Gastrocnemius medialis (tissue), 4 donors: ENCODE results near the gene SNX14. TPM values are rescaled to one million over a fixed set of nuclear protein-coding genes. Genes with fewer than 3 reads are reported as not detected.

Experiments
- ATAC-seq, 2 donors: fragments of 150-250 bp; one replicate each; pipeline ENCODE4 v1.9.1; 2016
- DNase-seq, 2 donors: peaks; one replicate each; pipeline ENCODE4 v3.0.0-alpha.2; 2019
- H3K27ac ChIP-seq, 4 donors: fragments of 200-600 bp; sonication (generic); 1 replicate in 1 of 4; 2 replicates in 3 of 4; pipeline ENCODE4 v1.5.1; 2016 to 2018; ENCODE audit warnings: mild to moderate bottlenecking in 2 of 4, moderate library complexity in 1 of 4
- H3K27me3 ChIP-seq, 3 donors: fragments of 200-600 bp; sonication (generic) in 2 of 3; 1 replicate in 1 of 3; 2 replicates in 2 of 3; pipeline versions ENCODE4 v1.5.1 to v1.6.0; 2016 to 2019; ENCODE audit warnings: mild to moderate bottlenecking in 1 of 3, moderate library complexity in 1 of 3
- H3K36me3 ChIP-seq, 2 donors: fragments of 200-600 bp; sonication (generic) in 1 of 2; one replicate each; pipeline ENCODE4 v1.5.1; 2017 to 2018
- H3K4me1 ChIP-seq, 2 donors: fragments of 200-600 bp; sonication (generic) in 1 of 2; one replicate each; pipeline ENCODE4 v1.5.1; 2016 to 2017; ENCODE audit warnings: mild to moderate bottlenecking in 2 of 2
- H3K4me3 ChIP-seq, 4 donors: fragments of 200-600 bp; sonication (generic) in 3 of 4; 1 replicate in 1 of 4; 2 replicates in 3 of 4; pipeline ENCODE4 v1.5.1; 2016 to 2019; ENCODE audit warnings: mild to moderate bottlenecking in 2 of 4
- H3K9me3 ChIP-seq, 3 donors: fragments of 200-600 bp; sonication (generic) in 2 of 3; 1 replicate in 1 of 3; 2 replicates in 2 of 3; pipeline ENCODE4 v1.5.1; 2016 to 2019
- CTCF ChIP-seq, 5 experiments: fragments of 450-650 bp in 3 of 5; fragments of 200-600 bp in 2 of 5; sonication (generic) in 2 of 5; IDR thresholded peaks in 4 of 5; conservative IDR thresholded peaks in 1 of 5; 1 replicate in 4 of 5; 2 replicates in 1 of 5; pipeline ENCODE4 v1.5.1; 2016 to 2019; ENCODE audit warnings: antibody characterized with exemption in 5 of 5, mild to moderate bottlenecking in 3 of 5, moderate library complexity in 3 of 5
- POLR2A ChIP-seq, 2 donors: fragments of 450-650 bp; IDR thresholded peaks; one replicate each; pipeline ENCODE4 v1.6.1; 2017; ENCODE audit warnings: antibody characterized with exemption in 2 of 2, mild to moderate bottlenecking in 2 of 2, moderate library complexity in 2 of 2
- in situ Hi-C, 4 donors: fragments of 200-750 bp; cut with MboI; loops; one replicate each; pipeline versions ENCODE4 v1.15.0 to v1.8.0; 2017; ENCODE audit warnings: low sequenced_read_pairs in 4 of 4
- intact Hi-C: fragments of 100-400 bp; cut with DNase I; formaldehyde crosslinking; loops from one replicate; pipeline ENCODE4 v1.15.1; 2023; ENCODE audit warnings: low total_unique reads
- total RNA-seq, 4 donors: library from RNA; depleted of rRNA; stranded (reverse); fragments of >200 nt; gene quantifications; one replicate each; pipeline versions ENCODE4 v1.1.0 to v1.2.3, GENCODE V29; 2016

The SNX14 gene
- total RNA-seq, 4 donors from 2014 or later = 16.0 to 38.5 (median 24.7) TPM

- in situ Hi-C loops = no loop called here
- Histone ChIP-seq H3K4me3 (no peak overlapping the region), H3K9me3 (no peaks in the 10 kb centered on the region), H3K36me3 (no peaks in the 10 kb centered on the region), H3K27me3 (no peaks in the 10 kb centered on the region), H3K27ac (no peak overlapping the region), H3K4me1 (no peaks in the 10 kb centered on the region)
- ATAC-seq (no peak), DNase-seq (no peak)
- TF ChIP-seq POLR2A (IDR thresholded peaks at IDR 0.05) (no peak), CTCF (IDR thresholded peaks at IDR 0.05 in 4 of 5, conservative IDR thresholded peaks at IDR 0.05 in 1 of 5) (no peak)
- intact Hi-C loops = no loop called here
Measured at GRCh38 chr6:85473748-85474147, 119.9 kb downstream of the SNX14 start.

GRCh38 chr6:85472744-85473143, 120.9 kb downstream of the SNX14 start:
- Histone ChIP-seq H3K27ac (no peak overlapping the region), H3K36me3 (no peaks in the 10 kb centered on the region), H3K27me3 (no peaks in the 10 kb centered on the region), H3K4me3 (no peak overlapping the region), H3K4me1 (no peaks in the 10 kb centered on the region), H3K9me3 (no peaks in the 10 kb centered on the region)
- intact Hi-C loops (no loop called here), in situ Hi-C loops (no loop called here)
- no peak for TF ChIP-seq CTCF (IDR thresholded peaks at IDR 0.05 in 4 of 5, conservative IDR thresholded peaks at IDR 0.05 in 1 of 5)
- TF ChIP-seq POLR2A (IDR thresholded peaks at IDR 0.05) = no peak
- ATAC-seq (no peak), DNase-seq (no peak)

- H3K4me3 ChIP-seq = no peak overlapping the region
- in situ Hi-C loops = no loop called here
- TF ChIP-seq POLR2A (IDR thresholded peaks at IDR 0.05) (no peak), CTCF (IDR thresholded peaks at IDR 0.05 in 4 of 5, conservative IDR thresholded peaks at IDR 0.05 in 1 of 5) (no peak)
Measured at GRCh38 chr6:85470023-85470410, 123.6 kb downstream of the SNX14 start.

GRCh38 chr6:85469276-85470022, 124.2 kb downstream of the SNX14 start:
- H3K4me3 ChIP-seq = no peak overlapping the region
- no peak for ATAC-seq
- H3K9me3 ChIP-seq = no peaks in the 10 kb centered on the region
- no peak for DNase-seq
- H3K36me3 ChIP-seq = no peaks in the 10 kb centered on the region
- H3K27me3 ChIP-seq = no peaks in the 10 kb centered on the region
- TF ChIP-seq CTCF (IDR thresholded peaks at IDR 0.05 in 4 of 5, conservative IDR thresholded peaks at IDR 0.05 in 1 of 5) (no peak), POLR2A (IDR thresholded peaks at IDR 0.05) (no peak)
- intact Hi-C loops (no loop called here), in situ Hi-C loops (no loop called here)
- no peaks in the 10 kb centered on the region for H3K4me1 ChIP-seq
- H3K27ac ChIP-seq = no peak overlapping the region

More at GRCh38 chr6:85470023-85470410, 123.6 kb downstream of the SNX14 start:
- H3K9me3 ChIP-seq = no peaks in the 10 kb centered on the region
- ATAC-seq (no peak), DNase-seq (no peak)
- H3K4me1 ChIP-seq = no peaks in the 10 kb centered on the region
- intact Hi-C loops = no loop called here
- no peaks in the 10 kb centered on the region for H3K27me3 ChIP-seq
- no peak overlapping the region for H3K27ac ChIP-seq
- H3K36me3 ChIP-seq = no peaks in the 10 kb centered on the region

DNA sequence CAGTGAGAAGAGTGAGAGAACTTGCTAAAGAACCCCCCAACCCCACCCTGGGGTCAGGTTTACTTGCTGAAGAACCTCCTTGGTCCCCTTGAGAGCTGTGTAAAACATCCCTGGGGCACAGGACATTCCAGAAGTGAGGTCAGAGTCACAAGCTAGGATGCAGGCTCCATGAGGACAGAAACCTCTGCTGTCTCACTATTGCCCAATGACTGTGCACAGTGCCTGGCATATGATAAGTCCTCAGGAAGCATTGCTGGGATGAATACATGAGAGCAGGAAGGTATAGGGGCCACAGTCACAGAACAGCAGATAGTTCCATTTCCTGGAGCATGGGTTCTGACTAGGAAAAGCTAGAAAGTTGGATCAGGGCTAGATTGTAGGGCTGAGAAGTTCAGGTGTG, 125.3 kb downstream of the SNX14 start:
- H3K4me3 ChIP-seq = no peak overlapping the region
- TF ChIP-seq CTCF (IDR thresholded peaks at IDR 0.05 in 4 of 5, conservative IDR thresholded peaks at IDR 0.05 in 1 of 5) = no peak
- TF ChIP-seq POLR2A (IDR thresholded peaks at IDR 0.05) = no peak
- H3K4me1 ChIP-seq = no peaks in the 10 kb centered on the region
- H3K9me3 ChIP-seq = no peaks in the 10 kb centered on the region
- H3K27ac ChIP-seq = no peak overlapping the region
- no peaks in the 10 kb centered on the region for H3K27me3 ChIP-seq
- peak in 1 of 2 donors; percentile 41 for ATAC-seq
- no peaks in the 10 kb centered on the region for H3K36me3 ChIP-seq
- no peak for DNase-seq
- intact Hi-C loops = no loop called here
- in situ Hi-C loops = no loop called here
